GM12878 (cell line): ENCODE data around the gene SHF. TPM values are rescaled to one million over a fixed set of nuclear protein-coding genes. Genes with fewer than 3 reads are reported as not detected.

Experiments used
- ATAC-seq: fragments of 200-7000 bp; cut with Tn5 transposase; 3 replicates; pipeline ENCODE4 v1.9.1; 2020; ENCODE audit warnings: mild to moderate bottlenecking, moderate library complexity
- BruUV-seq: library from RNA; stranded (reverse); fragments of 400-500 nt; replicated peaks from 2 replicates; lab custom pipeline; 2021; lab: Mats Ljungman, UMichigan
- CTCF ChIA-PET: fragments of 300-600 bp; sonication (Branson Sonifier 250); formaldehyde crosslinking; extraction: SDS; loops from one replicate; lab custom pipeline; 2021; ENCODE audit warnings: inconsistent platforms; lab: Yijun Ruan, JAX
- POLR2A ChIA-PET: fragments of 350-600 bp; formaldehyde crosslinking; extraction: SDS; loops from one replicate; lab custom pipeline; 2021; ENCODE audit warnings: inconsistent platforms; lab: Charles Lee
- RAD21 ChIA-PET: fragments of 300-600 bp; sonication (Branson Sonifier 250); formaldehyde crosslinking; loops from one replicate; lab custom pipeline; 2023; ENCODE audit warnings: antibody characterized with exemption; ENCODE audit not compliant: unreplicated experiment; lab: Charles Lee
- SMC1A ChIA-PET: fragments of 300-600 bp; sonication (Branson Sonifier 250); formaldehyde crosslinking; loops from one replicate; lab custom pipeline; 2023; ENCODE audit not compliant: unreplicated experiment, uncharacterized antibody; lab: Charles Lee
- DNase-seq: peaks from one replicate; pipeline ENCODE4 v3.0.0-alpha.2; 2011; ENCODE audit warnings: low read depth, low spot score
- FAIRE-seq: peaks from 3 replicates; lab custom pipeline; 2011; peaks lifted over from hg19 to GRCh38; lab: Jason Lieb, UNC
- H2AFZ ChIP-seq: 2 replicates; pipeline ENCODE4 v1.6.0; 2011; ENCODE audit warnings: low read depth, low read length, control low read depth; ENCODE audit not compliant: control insufficient read depth
- H3K27ac ChIP-seq: 2 replicates; pipeline ENCODE4 v1.5.1; 2011; ENCODE audit warnings: control low read depth; ENCODE audit not compliant: control insufficient read depth, insufficient read depth
- H3K27me3 ChIP-seq, 2 experiments: replicated peaks in 1 of 2; 2 replicates each; pipeline versions ENCODE4 v1.6.0 to v1.6.1; 2011; ENCODE audit warnings: low read length in 1 of 2; ENCODE audit not compliant: control insufficient read depth in 2 of 2, insufficient read depth in 2 of 2
- H3K36me3 ChIP-seq, 2 experiments: 2 replicates each; pipeline ENCODE4 v1.5.1; 2011; ENCODE audit warnings: low read length in 1 of 2; ENCODE audit not compliant: control insufficient read depth in 2 of 2, insufficient read depth in 2 of 2
- H3K4me1 ChIP-seq: 2 replicates; pipeline ENCODE4 v1.6.1; 2011; ENCODE audit warnings: mild to moderate bottlenecking, low read length, moderate library complexity, mixed read lengths; ENCODE audit not compliant: control insufficient read depth, insufficient read depth
- H3K4me2 ChIP-seq: 2 replicates; pipeline ENCODE4 v1.6.0; 2011; ENCODE audit warnings: control low read depth; ENCODE audit not compliant: control insufficient read depth, insufficient read depth
- H3K4me3 ChIP-seq: fragments of 200-600 bp; sonication (generic); 2 replicates; pipeline ENCODE4 v1.5.1; 2016
- H3K79me2 ChIP-seq: 2 replicates; pipeline ENCODE4 v1.6.0; 2011; ENCODE audit warnings: low read length; ENCODE audit not compliant: control insufficient read depth, insufficient read depth
- H3K9ac ChIP-seq: 2 replicates; pipeline ENCODE4 v1.8.0; 2011; ENCODE audit warnings: low read length, control low read depth, mixed read lengths; ENCODE audit not compliant: control insufficient read depth, insufficient read depth
- H3K9me3 ChIP-seq: replicated peaks from 3 replicates; pipeline ENCODE4 v1.5.1; 2011; ENCODE audit warnings: mild to moderate bottlenecking, low read length; ENCODE audit not compliant: control insufficient read depth, insufficient read depth
- H4K20me1 ChIP-seq: 2 replicates; pipeline ENCODE4 v1.6.0; 2011; ENCODE audit not compliant: control insufficient read depth, insufficient read depth
- BACH1 ChIP-seq: fragments of 450-650 bp; IDR thresholded peaks from 2 replicates; pipeline ENCODE4 v1.6.1; 2017; ENCODE audit warnings: mild to moderate bottlenecking, borderline replicate concordance
- CEBPB ChIP-seq, 2 experiments: fragments of 150-350 bp in 1 of 2; IDR thresholded peaks; 2 replicates each; pipeline ENCODE4 v1.6.1; 2012 to 2014; ENCODE audit warnings: low read depth in 2 of 2, low read length in 2 of 2, borderline replicate concordance in 1 of 2, inconsistent platforms in 1 of 2
- CREB1 ChIP-seq: IDR thresholded peaks from 2 replicates; pipeline ENCODE4 v1.6.1; 2012; ENCODE audit warnings: low read depth, mild to moderate bottlenecking, inconsistent platforms
- DPF2 ChIP-seq: fragments of 450-650 bp; IDR thresholded peaks from 2 replicates; pipeline ENCODE4 v1.6.1; 2017; ENCODE audit warnings: mild to moderate bottlenecking
- ELK1 ChIP-seq: IDR thresholded peaks from 2 replicates; pipeline ENCODE4 v1.6.1; 2012; ENCODE audit warnings: low read depth, low read length, improper control_type of control experiment
- FOXM1 ChIP-seq: IDR thresholded peaks from 2 replicates; pipeline ENCODE4 v1.6.1; 2012; ENCODE audit warnings: low read depth, mild to moderate bottlenecking, inconsistent platforms, low read length, moderate library complexity
- HCFC1 ChIP-seq: fragments of 150-350 bp; IDR thresholded peaks from 2 replicates; pipeline ENCODE4 v1.6.1; 2014; ENCODE audit warnings: low read length
- HDAC2 ChIP-seq: fragments of 200-600 bp; sonication (generic); IDR thresholded peaks from 2 replicates; pipeline ENCODE4 v1.6.1; 2017
- HDAC6 ChIP-seq: fragments of 200-600 bp; sonication (generic); IDR thresholded peaks from one replicate; pipeline ENCODE4 v1.8.0; 2017; ENCODE audit warnings: antibody characterized with exemption; ENCODE audit not compliant: unreplicated experiment
- IRF5 ChIP-seq: fragments of 450-650 bp; IDR thresholded peaks from 2 replicates; pipeline ENCODE4 v1.6.1; 2017; ENCODE audit warnings: borderline replicate concordance
- KAT2A ChIP-seq: conservative IDR thresholded peaks from 2 replicates; pipeline ENCODE4 v1.6.1; 2011; ENCODE audit warnings: low read depth, low read length; ENCODE audit not compliant: control insufficient read depth
- MEF2B ChIP-seq: fragments of 450-650 bp; IDR thresholded peaks from 2 replicates; pipeline ENCODE4 v1.6.1; 2018; ENCODE audit warnings: mild to moderate bottlenecking, moderate library complexity; ENCODE audit not compliant: partially characterized antibody, poor library complexity, severe bottlenecking
- NBN ChIP-seq: fragments of 450-650 bp; IDR thresholded peaks from 2 replicates; pipeline ENCODE4 v1.6.1; 2016
- NR2F1 ChIP-seq: fragments of 450-650 bp; conservative IDR thresholded peaks from 2 replicates; pipeline ENCODE4 v1.6.1; 2017; ENCODE audit warnings: mild to moderate bottlenecking
- SIX5 ChIP-seq: IDR thresholded peaks from 2 replicates; pipeline ENCODE4 v1.6.1; 2011; ENCODE audit warnings: mild to moderate bottlenecking, low read depth, low read length, moderate library complexity; ENCODE audit not compliant: severe bottlenecking
- YBX1 ChIP-seq: fragments of 450-650 bp; IDR thresholded peaks from 2 replicates; pipeline ENCODE4 v1.6.1; 2016; ENCODE audit warnings: antibody characterized with exemption
- ZBTB4 ChIP-seq: fragments of 450-650 bp; formaldehyde crosslinking; IDR thresholded peaks from 2 replicates; pipeline ENCODE4 v1.4.0; 2022; ENCODE audit warnings: mild to moderate bottlenecking, moderate library complexity
- ZNF622 ChIP-seq: fragments of 450-650 bp; IDR thresholded peaks from 2 replicates; pipeline ENCODE4 v1.6.1; 2017; ENCODE audit warnings: mild to moderate bottlenecking, inconsistent platforms
- ZZZ3 ChIP-seq: IDR thresholded peaks from 2 replicates; pipeline ENCODE4 v1.6.1; 2011; ENCODE audit warnings: low read depth; ENCODE audit not compliant: control insufficient read depth, insufficient read length
- WGBS: methylation state at CpG from one replicate; pipeline ENCODE4 v1.1.6; 2016; ENCODE audit warnings: low lambda C conversion rate; ENCODE audit not compliant: insufficient replicate concordance, insufficient coverage; ENCODE audit errors: missing lambda C conversion rate; 5-methylcytosine and 5-hydroxymethylcytosine counted together
- in situ Hi-C: fragments of 300-500 bp; cut with MboI; formaldehyde crosslinking; loops from 9 replicates; pipeline ENCODE4 v1.14.3; 2018; ENCODE audit warnings: mixed read lengths
- intact Hi-C: fragments of 100-400 bp; cut with micrococcal nuclease; formaldehyde crosslinking; loops from one replicate; pipeline ENCODE4 v1.14.2; 2022; ENCODE audit not compliant: unreplicated experiment
- polyA plus RNA-seq, 11 experiments: library from polyadenylated mRNA; depleted of rRNA in 4 of 11; unstranded in 6 of 11; stranded (reverse) in 5 of 11; fragments of >200 nt; fragmentation: Nextera tagmentation in 4 of 11; fragmentation: Illumina TruSeq in 1 of 11; extraction: Ambion mirVana in 4 of 11; extraction: Trizol in 1 of 11; gene quantifications; 1 replicate in 1 of 11; 2 replicates in 10 of 11; pipeline versions ENCODE4 v1.2.1 to v1.2.3, GENCODE V29; 2011 to 2016; ENCODE audit warnings: inconsistent platforms in 2 of 11, missing spikeins in 2 of 11, low read depth in 1 of 11
- total RNA-seq, 4 experiments: library from RNA; depleted of rRNA in 3 of 4; stranded (reverse); fragments of >200 nt in 3 of 4; fragmentation: Illumina TruSeq in 1 of 4; extraction: Trizol in 1 of 4; gene quantifications; 2 replicates each; pipeline versions ENCODE4 v1.2.1 to v1.2.3, GENCODE V29; 2013 to 2021

The SHF gene
- total and polyA plus RNA-seq, 10 of the 15 experiments (the other 5 are each of a cell fraction or from before 2014, with no cell fraction given) = 0.04 to 5.7 (median 1.0) TPM; not detected in 1

GRCh38 chr15:45166834-45167630 is 20.7 kb downstream of the SHF start:
- FAIRE-seq (peak; percentile 85), DNase-seq (peak; percentile 51), ATAC-seq (peak; percentile 95)
- ChIA-PET CTCF (interaction anchor here (0.6 to 16.3 kb wide), 9 partner anchors 15 to 263 kb away, joined by 3 to 253 read pairs (median 5); partner anchors contain the start of gene SHF), RAD21 (interaction anchor here (1.4 to 6.6 kb wide), 3 partner anchors 13 to 235 kb away, joined by 4 to 104 read pairs (median 6); a partner anchor contains a TSS), SMC1A (interaction anchor here (2.1 to 9.7 kb wide), 2 partner anchors 23 to 36 kb away, joined by 5 to 159 read pairs; no protein-coding TSS in a partner anchor), POLR2A (interaction anchor here (1.4 to 1.7 kb wide), 2 partner anchors 13 to 34 kb away, joined by 4 to 6 read pairs; no protein-coding TSS in a partner anchor)
- in situ Hi-C loops = no loop called here
- 1% methylated on average over 54 of the region's 79 CpGs for WGBS
- no TSS peak for BruUV-seq
- peak overlapping the region; percentile 14 for H3K4me2 ChIP-seq
- no peaks in the 10 kb centered on the region for H3K9me3 ChIP-seq
- no peaks in the 10 kb centered on the region for H3K36me3 ChIP-seq
- H3K27me3 ChIP-seq = no peaks in the 10 kb centered on the region
- peak overlapping the region; percentile 40 for H3K27ac ChIP-seq
- peak overlapping the region; percentile 7 for H2AFZ ChIP-seq
- peak overlapping the region; percentile 63 for H3K9ac ChIP-seq
- intact Hi-C loops = loop anchor here (1.0 kb wide), 1 partner anchor 31 kb away; no protein-coding TSS in a partner anchor
- H3K79me2 ChIP-seq = peaks cover 4% of the 10 kb centered on the region
- H3K4me3 ChIP-seq = peak overlapping the region; percentile 79
- H4K20me1 ChIP-seq = no peaks in the 10 kb centered on the region
- H3K4me1 ChIP-seq = peaks cover 12% of the 10 kb centered on the region
- TF ChIP-seq ELK1 (no peak), CREB1 (peak; percentile 44; the same call in 1 of the 2 replicates), HCFC1 (no peak; the same call in none of the 2 replicates), NBN (no peak), HDAC6 (peak; percentile 63), HDAC2 (0 out of 2 replicates have a peak, but pooled peaks have one; percentile 44), CEBPB (IDR thresholded peaks at IDR 0.05; ENCODE audit: borderline replicate concordance in 1 of 2, low read depth in 2 of 2, low read length in 2 of 2) (no peak), IRF5 (no peak), BACH1 (peak; percentile 93; the same call in 1 of the 2 replicates), ZBTB4 (CRISPR knock-in tag) (peak; percentile 77; the same call in 1 of the 2 replicates), ZZZ3 (no peak), ZNF622 (no peak), FOXM1 (no peak), NR2F1 (peak; percentile 55), DPF2 (peak; percentile 75), KAT2A (no peak), MEF2B (no peak), YBX1 (no peak), SIX5 (no peak)
